ENCODE measurements around the gene ESYT1. TPM values are rescaled to one million over a fixed set of nuclear protein-coding genes. Genes with fewer than 3 reads are reported as not detected.

Gene ESYT1
- total RNA-seq, 6 experiments from 2014 or later = 136 to 174 (median 151) TPM

- H3K4me1 Mint-ChIP-seq (ENCODE audit: low read depth) = peaks cover 7% of the 10 kb centered on the region
- no peak for DNase-seq
- H3K4me3 Mint-ChIP-seq = no peak overlapping the region
- no peaks in the 10 kb centered on the region for H3K9me3 Mint-ChIP-seq
- no peak for TF ChIP-seq CTCF (IDR thresholded peaks at IDR 0.05)
- peaks cover 40% of the 10 kb centered on the region for H3K36me3 Mint-ChIP-seq (ENCODE audit: low read depth)
- no peaks in the 10 kb centered on the region; the same call in 1 of the 2 replicates for H3K27me3 Mint-ChIP-seq (ENCODE audit: insufficient read depth)
- H3K27ac Mint-ChIP-seq = no peak overlapping the region
Observed at GRCh38 chr12:56143870-56144269, 15.8 kb downstream of the ESYT1 start.

GRCh38 chr12:56145217-56145616 is 17.1 kb downstream of the ESYT1 start:
- Mint-ChIP-seq H3K27ac (no peak overlapping the region), H3K4me1 (ENCODE audit: low read depth) (peaks cover 10% of the 10 kb centered on the region), H3K4me3 (no peak overlapping the region), H3K36me3 (ENCODE audit: low read depth) (peaks cover 35% of the 10 kb centered on the region), H3K27me3 (ENCODE audit: insufficient read depth) (no peaks in the 10 kb centered on the region; the same call in 1 of the 2 replicates), H3K9me3 (no peaks in the 10 kb centered on the region)
- DNase-seq = no peak
- no peak for TF ChIP-seq CTCF (IDR thresholded peaks at IDR 0.05)

- no peak for DNase-seq
- Mint-ChIP-seq H3K27ac (no peak overlapping the region), H3K36me3 (ENCODE audit: low read depth) (peaks cover 24% of the 10 kb centered on the region), H3K9me3 (no peaks in the 10 kb centered on the region), H3K4me3 (no peak overlapping the region), H3K4me1 (ENCODE audit: low read depth) (peaks cover 25% of the 10 kb centered on the region), H3K27me3 (ENCODE audit: insufficient read depth) (peaks cover 2% of the 10 kb centered on the region)
- no peak for TF ChIP-seq CTCF (IDR thresholded peaks at IDR 0.05)
Observed at GRCh38 chr12:56146492-56147460, 18.7 kb downstream of the ESYT1 start.

- Mint-ChIP-seq H3K4me3 (peak overlapping the region; percentile 97), H3K36me3 (ENCODE audit: low read depth) (peaks cover 8% of the 10 kb centered on the region), H3K27me3 (ENCODE audit: insufficient read depth) (peaks cover 2% of the 10 kb centered on the region), H3K4me1 (ENCODE audit: low read depth) (peaks cover 38% of the 10 kb centered on the region), H3K27ac (peak overlapping the region; percentile 61), H3K9me3 (no peaks in the 10 kb centered on the region)
- no peak for TF ChIP-seq CTCF (IDR thresholded peaks at IDR 0.05)
- DNase-seq = peak; percentile 34
Observed at GRCh38 chr12:56150563-56150962, 22.5 kb downstream of the ESYT1 start.

- Mint-ChIP-seq H3K4me3 (peak overlapping the region; percentile 97), H3K4me1 (ENCODE audit: low read depth) (peaks cover 38% of the 10 kb centered on the region), H3K27ac (peak overlapping the region; percentile 93), H3K9me3 (no peaks in the 10 kb centered on the region), H3K27me3 (ENCODE audit: insufficient read depth) (peaks cover 2% of the 10 kb centered on the region), H3K36me3 (ENCODE audit: low read depth) (peaks cover 12% of the 10 kb centered on the region)
- DNase-seq = no peak
- TF ChIP-seq CTCF (IDR thresholded peaks at IDR 0.05) = peak; percentile 74
Observed at GRCh38 chr12:56151672-56152131, 23.6 kb downstream of the ESYT1 start.
